HepG2 (cell line): ENCODE measurements around the gene INO80B. TPM values are rescaled to one million over a fixed set of nuclear protein-coding genes. Genes with fewer than 3 reads are reported as not detected.
A peak's percentile ranks its signal among the peaks of the same experiment; 100 is the strongest.

ENCODE experiments used
- CBFB ChIP-seq: sonication (generic); formaldehyde crosslinking; IDR thresholded peaks from 2 replicates; pipeline ENCODE4 v1.4.0; 2020; ENCODE audit warnings: missing genetic modification reagents
- HNF4A ChIP-seq: sonication (generic); formaldehyde crosslinking; IDR thresholded peaks from 2 replicates; pipeline ENCODE4 v1.4.0; 2020; ENCODE audit warnings: missing genetic modification reagents
- HOXA7 ChIP-seq: sonication (generic); formaldehyde crosslinking; IDR thresholded peaks from 2 replicates; pipeline ENCODE4 v1.8.1; 2022; ENCODE audit warnings: mild to moderate bottlenecking, missing genetic modification reagents, moderate library complexity
- MAZ ChIP-seq, 2 experiments: sonication (generic) in 1 of 2; formaldehyde crosslinking in 1 of 2; IDR thresholded peaks; 2 replicates each; pipeline versions ENCODE4 v1.5.0 to v1.6.1; 2012 to 2020; ENCODE audit warnings: low read depth in 2 of 2, mild to moderate bottlenecking in 2 of 2, borderline replicate concordance in 1 of 2, improper control_type of control experiment in 1 of 2, low read length in 1 of 2, missing genetic modification reagents in 1 of 2, moderate library complexity in 1 of 2
- SMAD9 ChIP-seq: sonication (generic); formaldehyde crosslinking; IDR thresholded peaks from 2 replicates; pipeline ENCODE4 v1.5.1; 2020; ENCODE audit warnings: mild to moderate bottlenecking, missing genetic modification reagents
- ZNF121 ChIP-seq: sonication (generic); formaldehyde crosslinking; IDR thresholded peaks from 2 replicates; pipeline ENCODE4 v1.5.0; 2020; ENCODE audit warnings: mild to moderate bottlenecking, missing genetic modification reagents
- ZNF329 ChIP-seq: sonication (generic); formaldehyde crosslinking; IDR thresholded peaks from 2 replicates; pipeline ENCODE4 v1.9.0; 2021; ENCODE audit warnings: low read depth, mild to moderate bottlenecking, missing genetic modification reagents
- ZSCAN30 ChIP-seq: sonication (generic); formaldehyde crosslinking; IDR thresholded peaks from 2 replicates; pipeline ENCODE4 v1.5.0; 2020; ENCODE audit warnings: mild to moderate bottlenecking, missing genetic modification reagents
- polyA plus RNA-seq, 8 experiments: library from polyadenylated mRNA; depleted of rRNA in 3 of 8; stranded (reverse) in 7 of 8; unstranded in 1 of 8; fragments of >200 nt; fragmentation: Illumina TruSeq in 4 of 8; extraction: Trizol in 4 of 8; gene quantifications; 2 replicates each; pipeline versions ENCODE4 v1.2.1 to v1.2.3, GENCODE V29; 2011 to 2016; ENCODE audit warnings: low read depth in 4 of 8, missing spikeins in 1 of 8, mixed read lengths in 1 of 8; ENCODE audit not compliant: insufficient read depth in 1 of 8
- total RNA-seq, 5 experiments: library from RNA; depleted of rRNA; stranded (reverse); fragments of >200 nt; fragmentation: Illumina TruSeq; extraction: Trizol; gene quantifications; 2 replicates each; pipeline ENCODE4 v1.2.3, GENCODE V29; 2016; ENCODE audit warnings: low read depth in 1 of 5
- TF ChIP-seq, protein P1 (sequence below): sonication (generic); formaldehyde crosslinking; IDR thresholded peaks from 2 replicates; pipeline ENCODE4 v1.5.0; 2020; ENCODE audit warnings: missing genetic modification reagents, mild to moderate bottlenecking, borderline replicate concordance
- TF ChIP-seq, protein P2 (sequence below): sonication (generic); formaldehyde crosslinking; IDR thresholded peaks from 2 replicates; pipeline ENCODE4 v1.4.0; 2020; ENCODE audit warnings: mild to moderate bottlenecking, missing genetic modification reagents, borderline replicate concordance
- TF ChIP-seq, protein P3 (sequence below): sonication (generic); formaldehyde crosslinking; IDR thresholded peaks from 2 replicates; pipeline ENCODE4 v1.4.0; 2020; ENCODE audit warnings: low read depth, mild to moderate bottlenecking, missing genetic modification reagents
- TF ChIP-seq, protein P4 (sequence below): sonication (generic); formaldehyde crosslinking; IDR thresholded peaks from 2 replicates; pipeline ENCODE4 v1.8.1; 2023; ENCODE audit warnings: missing genetic modification reagents, inconsistent platforms, borderline replicate concordance
- TF ChIP-seq, protein P5 (sequence below): sonication (generic); formaldehyde crosslinking; conservative IDR thresholded peaks from 2 replicates; pipeline ENCODE4 v1.8.1; 2023; ENCODE audit warnings: missing genetic modification reagents
- TF ChIP-seq, protein P6 (sequence below): sonication (generic); formaldehyde crosslinking; conservative IDR thresholded peaks from 2 replicates; pipeline ENCODE4 v1.4.0; 2020; ENCODE audit warnings: mild to moderate bottlenecking, missing genetic modification reagents, moderate library complexity

INO80B gene
- total and polyA plus RNA-seq, 2 of the 13 experiments (the other 11 are each of a cell fraction or from before 2014, with no cell fraction given): 6.2 to 14.5 TPM

DNA sequence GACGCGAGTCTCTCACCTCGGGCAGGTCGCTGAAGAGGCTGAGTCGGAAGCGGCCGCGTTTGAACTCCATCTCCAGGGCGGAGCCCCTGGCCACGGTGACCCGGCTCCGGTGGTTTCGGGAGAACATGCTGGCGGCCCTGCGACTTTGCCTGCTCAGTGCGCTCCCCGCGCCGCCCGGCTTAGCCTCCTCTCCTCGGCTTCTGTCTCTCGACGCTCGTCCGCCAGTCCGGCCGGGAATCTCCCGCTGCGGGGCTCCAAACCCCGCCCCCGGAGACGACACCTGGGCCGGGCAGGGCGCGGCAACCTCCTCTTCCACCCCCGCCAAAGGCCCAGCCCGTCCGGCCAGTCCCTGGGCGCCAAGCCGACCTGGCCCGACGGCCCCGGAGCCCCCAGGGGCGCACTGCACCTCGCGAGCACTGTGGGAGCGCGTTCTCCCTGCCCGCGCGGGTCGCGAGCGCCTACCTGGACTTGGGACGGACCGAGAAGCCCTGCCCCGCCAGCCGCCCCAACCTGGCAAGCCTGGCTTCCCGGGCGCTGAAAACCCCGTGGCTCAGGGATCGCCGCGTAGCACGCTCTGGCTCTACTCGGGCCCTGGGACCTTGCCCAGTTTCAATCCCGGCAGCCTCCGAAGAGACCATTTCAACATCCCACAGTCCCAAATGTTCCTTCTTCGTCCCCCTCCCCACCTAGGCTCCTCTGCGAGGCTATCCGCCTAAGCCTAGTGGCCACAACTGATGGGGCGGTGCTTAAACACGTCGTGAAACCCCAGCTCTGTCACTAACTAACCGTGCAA lies 13.0 kb upstream of the INO80B start, which contains the start of gene RTKN (continued):
- TF ChIP-seq, protein P1, sequence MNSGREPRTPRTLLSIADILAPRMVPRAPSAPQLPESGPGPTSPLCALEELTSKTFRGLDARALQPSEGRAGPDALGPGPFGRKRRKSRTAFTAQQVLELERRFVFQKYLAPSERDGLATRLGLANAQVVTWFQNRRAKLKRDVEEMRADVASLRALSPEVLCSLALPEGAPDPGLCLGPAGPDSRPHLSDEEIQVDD (CRISPR knock-in tag): no peak
- TF ChIP-seq SMAD9: no peak
- peak; percentile 46; the same call in 1 of the 2 replicates for TF ChIP-seq ZNF329 (CRISPR knock-in tag)
- TF ChIP-seq, protein P2, sequence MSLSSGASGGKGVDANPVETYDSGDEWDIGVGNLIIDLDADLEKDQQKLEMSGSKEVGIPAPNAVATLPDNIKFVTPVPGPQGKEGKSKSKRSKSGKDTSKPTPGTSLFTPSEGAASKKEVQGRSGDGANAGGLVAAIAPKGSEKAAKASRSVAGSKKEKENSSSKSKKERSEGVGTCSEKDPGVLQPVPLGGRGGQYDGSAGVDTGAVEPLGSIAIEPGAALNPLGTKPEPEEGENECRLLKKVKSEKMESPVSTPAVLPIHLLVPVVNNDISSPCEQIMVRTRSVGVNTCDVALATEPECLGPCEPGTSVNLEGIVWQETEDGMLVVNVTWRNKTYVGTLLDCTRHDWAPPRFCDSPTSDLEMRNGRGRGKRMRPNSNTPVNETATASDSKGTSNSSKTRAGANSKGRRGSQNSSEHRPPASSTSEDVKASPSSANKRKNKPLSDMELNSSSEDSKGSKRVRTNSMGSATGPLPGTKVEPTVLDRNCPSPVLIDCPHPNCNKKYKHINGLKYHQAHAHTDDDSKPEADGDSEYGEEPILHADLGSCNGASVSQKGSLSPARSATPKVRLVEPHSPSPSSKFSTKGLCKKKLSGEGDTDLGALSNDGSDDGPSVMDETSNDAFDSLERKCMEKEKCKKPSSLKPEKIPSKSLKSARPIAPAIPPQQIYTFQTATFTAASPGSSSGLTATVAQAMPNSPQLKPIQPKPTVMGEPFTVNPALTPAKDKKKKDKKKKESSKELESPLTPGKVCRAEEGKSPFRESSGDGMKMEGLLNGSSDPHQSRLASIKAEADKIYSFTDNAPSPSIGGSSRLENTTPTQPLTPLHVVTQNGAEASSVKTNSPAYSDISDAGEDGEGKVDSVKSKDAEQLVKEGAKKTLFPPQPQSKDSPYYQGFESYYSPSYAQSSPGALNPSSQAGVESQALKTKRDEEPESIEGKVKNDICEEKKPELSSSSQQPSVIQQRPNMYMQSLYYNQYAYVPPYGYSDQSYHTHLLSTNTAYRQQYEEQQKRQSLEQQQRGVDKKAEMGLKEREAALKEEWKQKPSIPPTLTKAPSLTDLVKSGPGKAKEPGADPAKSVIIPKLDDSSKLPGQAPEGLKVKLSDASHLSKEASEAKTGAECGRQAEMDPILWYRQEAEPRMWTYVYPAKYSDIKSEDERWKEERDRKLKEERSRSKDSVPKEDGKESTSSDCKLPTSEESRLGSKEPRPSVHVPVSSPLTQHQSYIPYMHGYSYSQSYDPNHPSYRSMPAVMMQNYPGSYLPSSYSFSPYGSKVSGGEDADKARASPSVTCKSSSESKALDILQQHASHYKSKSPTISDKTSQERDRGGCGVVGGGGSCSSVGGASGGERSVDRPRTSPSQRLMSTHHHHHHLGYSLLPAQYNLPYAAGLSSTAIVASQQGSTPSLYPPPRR (CRISPR knock-in tag): peak; percentile 61; the same call in 1 of the 2 replicates
- TF ChIP-seq ZSCAN30: no peak
- TF ChIP-seq HNF4A (CRISPR knock-in tag): peak; percentile 30; the same call in 1 of the 2 replicates
- TF ChIP-seq ZNF121 (CRISPR knock-in tag): peak; percentile 69
- TF ChIP-seq MAZ (IDR thresholded peaks at IDR 0.05; ENCODE audit: borderline replicate concordance, low read depth, low read length): no peak
- peak; percentile 89 for TF ChIP-seq MAZ (CRISPR knock-in tag; IDR thresholded peaks at IDR 0.05; ENCODE audit: low read depth)
- 0 out of 2 replicates have a peak, but pooled peaks have one; percentile 59 for TF ChIP-seq CBFB (CRISPR knock-in tag)
- TF ChIP-seq, protein P3, sequence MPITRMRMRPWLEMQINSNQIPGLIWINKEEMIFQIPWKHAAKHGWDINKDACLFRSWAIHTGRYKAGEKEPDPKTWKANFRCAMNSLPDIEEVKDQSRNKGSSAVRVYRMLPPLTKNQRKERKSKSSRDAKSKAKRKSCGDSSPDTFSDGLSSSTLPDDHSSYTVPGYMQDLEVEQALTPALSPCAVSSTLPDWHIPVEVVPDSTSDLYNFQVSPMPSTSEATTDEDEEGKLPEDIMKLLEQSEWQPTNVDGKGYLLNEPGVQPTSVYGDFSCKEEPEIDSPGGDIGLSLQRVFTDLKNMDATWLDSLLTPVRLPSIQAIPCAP (CRISPR knock-in tag): no peak
- TF ChIP-seq, protein P4, sequence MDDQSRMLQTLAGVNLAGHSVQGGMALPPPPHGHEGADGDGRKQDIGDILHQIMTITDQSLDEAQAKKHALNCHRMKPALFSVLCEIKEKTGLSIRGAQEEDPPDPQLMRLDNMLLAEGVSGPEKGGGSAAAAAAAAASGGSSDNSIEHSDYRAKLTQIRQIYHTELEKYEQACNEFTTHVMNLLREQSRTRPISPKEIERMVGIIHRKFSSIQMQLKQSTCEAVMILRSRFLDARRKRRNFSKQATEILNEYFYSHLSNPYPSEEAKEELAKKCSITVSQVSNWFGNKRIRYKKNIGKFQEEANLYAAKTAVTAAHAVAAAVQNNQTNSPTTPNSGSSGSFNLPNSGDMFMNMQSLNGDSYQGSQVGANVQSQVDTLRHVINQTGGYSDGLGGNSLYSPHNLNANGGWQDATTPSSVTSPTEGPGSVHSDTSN (CRISPR knock-in tag): no peak; the same call in 1 of the 2 replicates
- TF ChIP-seq HOXA7: no peak
- TF ChIP-seq, protein P5, sequence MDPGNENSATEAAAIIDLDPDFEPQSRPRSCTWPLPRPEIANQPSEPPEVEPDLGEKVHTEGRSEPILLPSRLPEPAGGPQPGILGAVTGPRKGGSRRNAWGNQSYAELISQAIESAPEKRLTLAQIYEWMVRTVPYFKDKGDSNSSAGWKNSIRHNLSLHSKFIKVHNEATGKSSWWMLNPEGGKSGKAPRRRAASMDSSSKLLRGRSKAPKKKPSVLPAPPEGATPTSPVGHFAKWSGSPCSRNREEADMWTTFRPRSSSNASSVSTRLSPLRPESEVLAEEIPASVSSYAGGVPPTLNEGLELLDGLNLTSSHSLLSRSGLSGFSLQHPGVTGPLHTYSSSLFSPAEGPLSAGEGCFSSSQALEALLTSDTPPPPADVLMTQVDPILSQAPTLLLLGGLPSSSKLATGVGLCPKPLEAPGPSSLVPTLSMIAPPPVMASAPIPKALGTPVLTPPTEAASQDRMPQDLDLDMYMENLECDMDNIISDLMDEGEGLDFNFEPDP (CRISPR knock-in tag): 0 out of 2 replicates have a peak, but pooled peaks have one; percentile 99
- TF ChIP-seq, protein P6, sequence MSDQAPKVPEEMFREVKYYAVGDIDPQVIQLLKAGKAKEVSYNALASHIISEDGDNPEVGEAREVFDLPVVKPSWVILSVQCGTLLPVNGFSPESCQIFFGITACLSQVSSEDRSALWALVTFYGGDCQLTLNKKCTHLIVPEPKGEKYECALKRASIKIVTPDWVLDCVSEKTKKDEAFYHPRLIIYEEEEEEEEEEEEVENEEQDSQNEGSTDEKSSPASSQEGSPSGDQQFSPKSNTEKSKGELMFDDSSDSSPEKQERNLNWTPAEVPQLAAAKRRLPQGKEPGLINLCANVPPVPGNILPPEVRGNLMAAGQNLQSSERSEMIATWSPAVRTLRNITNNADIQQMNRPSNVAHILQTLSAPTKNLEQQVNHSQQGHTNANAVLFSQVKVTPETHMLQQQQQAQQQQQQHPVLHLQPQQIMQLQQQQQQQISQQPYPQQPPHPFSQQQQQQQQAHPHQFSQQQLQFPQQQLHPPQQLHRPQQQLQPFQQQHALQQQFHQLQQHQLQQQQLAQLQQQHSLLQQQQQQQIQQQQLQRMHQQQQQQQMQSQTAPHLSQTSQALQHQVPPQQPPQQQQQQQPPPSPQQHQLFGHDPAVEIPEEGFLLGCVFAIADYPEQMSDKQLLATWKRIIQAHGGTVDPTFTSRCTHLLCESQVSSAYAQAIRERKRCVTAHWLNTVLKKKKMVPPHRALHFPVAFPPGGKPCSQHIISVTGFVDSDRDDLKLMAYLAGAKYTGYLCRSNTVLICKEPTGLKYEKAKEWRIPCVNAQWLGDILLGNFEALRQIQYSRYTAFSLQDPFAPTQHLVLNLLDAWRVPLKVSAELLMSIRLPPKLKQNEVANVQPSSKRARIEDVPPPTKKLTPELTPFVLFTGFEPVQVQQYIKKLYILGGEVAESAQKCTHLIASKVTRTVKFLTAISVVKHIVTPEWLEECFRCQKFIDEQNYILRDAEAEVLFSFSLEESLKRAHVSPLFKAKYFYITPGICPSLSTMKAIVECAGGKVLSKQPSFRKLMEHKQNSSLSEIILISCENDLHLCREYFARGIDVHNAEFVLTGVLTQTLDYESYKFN (CRISPR knock-in tag): peak; percentile 78
